Activated T-cell treated with anti-CD3 and anti-CD28 coated beads for 4 hours (primary cell): ENCODE data around the gene ZNF385C.
"Not testable (repeated sequence)": the region's sequence is repeated elsewhere in the genome, so short reads cannot be mapped to it uniquely, and the experiment has no call there.

Source experiments
- DNase-seq: peaks from one replicate; pipeline ENCODE4 v3.0.0-alpha.2; 2020

Gene ZNF385C

DNA sequence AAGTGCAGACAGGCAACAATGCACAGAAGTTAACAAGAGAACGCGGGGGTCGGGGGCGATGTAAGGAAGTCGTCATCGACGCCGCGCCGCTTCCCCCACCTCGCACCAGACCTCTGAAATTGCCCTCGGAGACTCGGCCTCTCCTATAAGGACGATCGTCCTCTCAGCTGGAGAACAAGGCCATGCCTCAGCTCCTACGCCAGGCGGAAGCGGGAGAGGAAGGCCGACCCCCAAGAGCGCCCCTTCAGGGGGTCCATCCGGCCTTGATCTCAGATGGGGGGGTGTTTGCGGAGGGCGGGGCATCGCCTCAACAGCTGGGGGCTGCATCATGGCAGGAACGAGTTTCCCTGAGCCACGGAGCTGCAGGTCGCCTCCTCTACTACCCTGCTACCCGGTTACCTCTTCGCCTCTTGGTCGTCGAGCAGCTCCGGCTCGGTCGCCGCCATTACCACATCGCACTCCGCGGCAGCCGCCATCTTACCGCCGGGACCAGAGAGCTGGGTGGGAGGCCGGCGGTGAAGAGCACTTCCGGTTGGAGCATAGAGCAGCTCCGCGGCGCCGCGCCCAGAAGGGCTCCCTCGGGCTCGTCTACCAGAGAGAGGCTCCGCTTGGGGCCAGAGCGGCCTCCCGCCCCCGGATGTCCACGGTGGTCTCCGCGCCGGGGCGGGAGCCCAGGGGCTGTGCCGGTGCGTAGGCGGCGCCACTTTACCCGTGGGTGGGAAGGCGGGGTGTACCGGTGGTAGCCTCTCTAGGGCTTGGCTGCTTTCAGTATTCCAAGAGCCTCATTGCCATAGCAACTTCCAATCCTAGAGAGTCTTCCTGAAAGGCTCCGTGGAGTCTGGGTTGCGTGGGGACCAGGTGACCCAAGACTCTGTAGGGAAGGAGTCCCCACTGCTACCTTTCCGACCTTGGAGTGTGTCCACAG is 81.1 kb downstream of the ZNF385C start, which contains the start of gene DNAJC7:
Gene DNAJC7 (minus strand): TSS at position 499 of the 925 bp plus-strand sequence. CDS start 23 bp downstream, at position 476.
- DNase-seq = peak; percentile 78

DNA sequence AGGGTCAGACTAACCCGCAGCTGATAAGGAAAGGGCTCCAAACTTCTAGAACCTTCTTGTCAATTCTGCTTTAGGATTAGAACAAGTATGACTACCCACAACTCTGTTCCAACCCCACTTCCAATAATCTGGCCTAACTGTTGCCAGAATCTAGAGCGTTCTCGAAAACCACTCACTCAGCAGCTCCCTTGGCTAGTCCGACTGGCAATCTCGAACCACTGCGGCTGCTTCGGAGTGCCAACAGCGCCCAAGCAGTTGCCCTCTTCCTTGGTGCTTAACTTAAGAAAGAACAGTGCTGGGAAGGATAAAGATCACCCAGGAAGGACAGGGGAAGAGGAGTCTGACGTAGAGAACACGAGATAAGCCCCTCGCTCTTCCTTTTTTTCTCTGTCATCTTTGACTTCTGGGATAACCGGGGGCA is 81.9 kb downstream of the ZNF385C start:
- DNase-seq = no peak

DNA sequence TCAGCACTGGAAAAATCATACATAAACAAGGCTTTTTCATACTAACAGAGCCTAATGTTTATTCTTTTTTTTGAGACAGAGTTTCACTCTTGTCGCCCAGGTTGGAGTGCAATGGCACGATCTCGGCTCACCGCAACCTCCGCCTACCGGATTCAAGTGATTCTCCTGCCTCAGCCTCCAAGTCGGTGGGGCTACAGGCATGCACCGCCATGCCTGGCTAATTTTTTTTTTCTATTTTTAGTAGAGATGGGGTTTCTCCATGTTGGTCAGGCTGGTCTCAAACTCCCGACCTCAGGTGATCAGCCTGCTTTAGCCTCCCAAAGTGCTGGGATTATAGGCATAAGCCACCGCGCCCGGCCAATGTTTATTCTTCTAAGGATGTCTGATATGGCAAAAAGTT is 84.5 kb downstream of the ZNF385C start:
- DNase-seq = not testable (repeated sequence)

GRCh38 chr17:42012363-42012762 is 85.9 kb downstream of the ZNF385C start:
- not testable (repeated sequence) for DNase-seq

DNA sequence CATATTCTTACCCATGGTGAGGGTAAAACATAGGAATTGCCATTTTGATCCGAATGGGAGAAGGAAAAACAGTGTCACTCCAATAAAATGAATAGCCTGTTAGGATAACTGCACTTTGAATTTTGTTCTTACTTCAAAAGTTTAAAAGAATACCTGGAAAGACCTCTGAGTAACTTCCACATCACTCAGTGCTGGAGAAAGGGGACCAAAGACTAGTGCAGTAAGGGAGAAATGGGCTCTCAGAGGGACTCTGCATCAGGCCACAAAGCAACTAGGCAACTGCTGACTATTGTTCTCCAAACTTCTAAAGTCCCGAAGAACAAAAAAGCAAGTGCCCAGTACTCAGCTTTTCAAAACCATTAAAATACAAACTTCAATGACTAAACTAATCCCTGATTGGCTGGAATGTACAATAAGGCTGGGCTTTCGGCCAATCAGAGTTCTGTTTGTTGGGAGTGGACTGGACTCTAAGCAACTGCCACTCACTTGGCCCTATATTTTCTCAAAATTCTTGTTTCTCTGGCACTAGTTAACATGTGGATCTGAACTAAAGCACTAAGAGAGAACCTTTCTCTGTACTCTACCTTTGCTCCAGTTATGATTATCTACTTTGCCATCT is 87.3 kb downstream of the ZNF385C start:
- no peak for DNase-seq

DNA sequence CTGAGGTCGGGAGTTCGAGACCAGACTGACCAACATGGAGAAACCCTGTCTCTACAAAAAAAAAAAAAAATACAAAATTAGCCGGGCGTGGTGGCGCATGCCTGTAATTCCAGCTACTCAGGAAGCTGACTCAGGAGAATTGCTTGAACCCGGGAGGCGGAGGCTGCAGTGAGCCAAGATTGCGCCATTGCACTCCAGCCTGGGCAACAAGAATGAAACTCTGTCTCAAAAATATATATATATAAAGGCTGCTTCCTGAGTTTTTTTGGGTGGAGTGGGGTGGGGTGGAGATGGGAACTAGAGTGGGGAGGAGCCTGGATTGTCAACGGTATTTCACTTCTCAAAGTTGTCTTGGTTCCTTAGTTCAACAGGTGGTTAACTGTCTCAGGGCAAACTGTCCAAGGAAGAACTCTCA is 88.0 kb downstream of the ZNF385C start:
- not testable (repeated sequence) for DNase-seq

- DNase-seq = no peak
Observed at GRCh38 chr17:42009170-42009569, 89.1 kb downstream of the ZNF385C start.

- DNase-seq = no peak
Observed at GRCh38 chr17:42005166-42005565, 93.1 kb downstream of the ZNF385C start.

DNA sequence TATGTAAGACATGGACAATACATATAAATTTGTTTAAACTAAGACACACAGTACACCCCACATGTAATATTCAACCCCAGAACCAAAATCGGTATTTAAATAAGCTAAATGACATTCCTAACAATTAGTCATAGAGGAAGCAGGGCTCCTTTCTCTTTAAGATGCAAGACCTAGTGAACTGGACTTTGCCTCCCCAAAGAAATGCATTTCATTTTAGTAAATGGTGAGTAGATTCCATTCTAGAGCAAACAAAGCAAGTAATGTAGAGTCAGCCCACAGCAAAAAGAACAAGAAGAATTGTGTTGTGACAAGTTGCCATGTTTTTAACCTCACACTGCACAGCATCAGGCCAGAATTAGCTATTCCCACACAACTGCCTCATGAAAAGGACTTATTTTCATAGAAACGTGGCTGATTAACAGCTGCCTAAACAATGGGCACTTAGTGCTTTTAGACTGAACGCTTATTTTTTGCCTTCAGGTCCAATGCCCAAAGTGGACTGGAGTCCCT is 95.4 kb downstream of the ZNF385C start:
- DNase-seq = no peak

- no peak for DNase-seq
Observed at GRCh38 chr17:42002175-42002791, 96.0 kb downstream of the ZNF385C start.

DNA sequence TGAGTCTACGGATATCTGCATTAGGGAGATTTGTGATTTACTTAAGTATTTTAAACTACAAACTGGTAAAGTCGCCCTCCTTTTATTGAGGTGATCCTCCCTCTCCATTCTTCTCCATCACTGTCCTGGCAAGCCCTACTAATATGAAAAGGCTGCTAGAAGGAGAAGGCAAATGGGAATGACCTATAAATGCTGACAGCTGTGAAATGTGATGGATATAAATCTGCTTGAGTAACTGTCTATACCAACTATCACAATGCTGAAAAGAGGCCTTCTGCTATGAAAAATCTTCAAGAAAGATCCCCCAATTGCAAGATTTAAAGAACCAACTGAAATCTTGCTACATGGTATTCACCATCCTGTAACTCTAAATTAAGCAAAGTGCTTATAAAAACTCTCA is 96.5 kb downstream of the ZNF385C start:
- DNase-seq = no peak

- no peak for DNase-seq
Observed at GRCh38 chr17:42000413-42001133, 97.7 kb downstream of the ZNF385C start.

- DNase-seq = no peak
Observed at GRCh38 chr17:41998497-41998896, 99.8 kb downstream of the ZNF385C start.

- no peak for DNase-seq
Observed at GRCh38 chr17:41996855-41997164, 101.5 kb downstream of the ZNF385C start.

DNA sequence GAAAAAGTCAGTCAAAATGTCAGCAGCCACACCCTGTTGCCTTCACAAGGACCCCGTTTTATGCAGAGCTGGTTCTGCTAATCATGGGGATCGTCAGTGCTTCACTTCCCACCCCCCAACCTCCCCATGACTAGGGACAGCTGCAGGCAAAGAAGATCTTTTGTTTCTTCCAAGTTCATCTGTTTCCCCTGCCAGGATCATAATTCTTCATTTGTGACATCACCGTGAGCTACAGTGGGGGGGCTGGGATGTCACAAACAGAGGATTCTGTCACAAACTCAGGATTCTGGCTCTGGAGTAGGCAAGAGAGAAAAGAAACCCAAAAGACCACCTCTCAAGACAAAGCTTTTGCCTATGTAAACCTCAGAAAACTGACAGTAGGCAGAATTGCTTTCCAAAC is 105.7 kb downstream of the ZNF385C start:
- DNase-seq = no peak

- DNase-seq = no peak
Observed at GRCh38 chr17:41989702-41990419, 108.4 kb downstream of the ZNF385C start.

- no peak for DNase-seq
Observed at GRCh38 chr17:41988418-41988817, 109.9 kb downstream of the ZNF385C start.

DNA sequence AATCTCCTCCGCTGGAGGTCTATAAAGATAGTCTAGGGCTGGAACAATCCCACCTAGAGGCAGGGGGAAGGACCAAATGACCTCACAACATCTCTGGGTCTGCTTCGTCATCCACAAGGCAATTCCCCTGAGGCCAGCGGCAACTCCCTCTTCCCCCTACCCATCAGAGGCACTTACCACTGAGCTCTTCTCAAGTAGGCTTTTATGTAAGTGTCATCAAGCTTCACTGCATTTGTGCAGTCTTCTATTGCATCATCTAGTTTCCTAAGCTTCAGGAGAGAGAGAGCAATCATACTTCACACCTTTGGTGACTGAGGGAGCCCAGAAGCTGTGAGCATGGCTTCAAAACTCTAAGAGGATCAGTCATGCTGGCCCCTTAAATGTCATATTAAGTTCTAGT is 110.6 kb downstream of the ZNF385C start:
- no peak for DNase-seq

GRCh38 chr17:41986634-41987033 is 111.6 kb downstream of the ZNF385C start:
- DNase-seq = no peak

GRCh38 chr17:41985919-41986318 is 112.4 kb downstream of the ZNF385C start:
- DNase-seq = no peak

DNA sequence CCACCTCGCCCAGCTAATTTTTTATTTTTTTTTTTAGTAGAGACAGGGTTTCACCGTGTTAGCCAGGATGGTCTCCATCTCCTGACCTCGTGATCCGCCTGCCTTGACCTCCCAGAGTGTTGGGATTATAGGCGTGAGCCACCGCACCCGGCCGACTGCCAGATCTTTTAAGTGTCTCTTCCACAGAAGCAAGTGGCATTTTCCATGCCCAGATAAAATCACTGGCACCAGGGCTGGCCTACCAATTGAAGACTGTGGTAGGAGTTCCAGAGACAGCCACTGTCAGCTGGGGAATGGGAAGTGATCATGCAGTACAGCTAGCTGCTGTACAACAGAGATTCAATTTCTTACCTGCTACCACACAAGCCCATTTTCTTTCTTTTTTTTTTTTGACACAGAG is 113.8 kb downstream of the ZNF385C start:
- DNase-seq = no peak
